GM12891 (cell line): ENCODE results near the gene MCM3AP.

Experiments
- PAX5 ChIP-seq: IDR thresholded peaks from 2 replicates; pipeline ENCODE4 v1.6.1; 2011; ENCODE audit warnings: low read length, moderate library complexity, mild to moderate bottlenecking; ENCODE audit not compliant: insufficient read depth, severe bottlenecking
- POLR2A ChIP-seq: IDR thresholded peaks from 2 replicates; pipeline ENCODE4 v1.6.1; 2011; ENCODE audit warnings: low read depth, low read length, control low read depth
- POLR2AphosphoS5 ChIP-seq: IDR thresholded peaks from 2 replicates; pipeline ENCODE4 v1.6.1; 2011; ENCODE audit warnings: low read depth, low read length, control low read depth
- POU2F2 ChIP-seq: IDR thresholded peaks from 2 replicates; pipeline ENCODE4 v1.6.1; 2011; ENCODE audit warnings: low read depth, mild to moderate bottlenecking, control low read depth, low read length, moderate library complexity
- SPI1 ChIP-seq: IDR thresholded peaks from 2 replicates; pipeline ENCODE4 v1.6.1; 2011; ENCODE audit warnings: low read depth, low read length, control low read depth
- TAF1 ChIP-seq: IDR thresholded peaks from 2 replicates; pipeline ENCODE4 v1.6.1; 2011; ENCODE audit warnings: low read depth, low read length, control low read depth

GRCh38 chr21:46266946-46267345 lies 18.5 kb downstream of the MCM3AP start:
- TF ChIP-seq TAF1 (no peak), POLR2AphosphoS5 (no peak), POLR2A (no peak), POU2F2 (no peak), PAX5 (no peak), SPI1 (no peak)
